Measurements from ENCODE around the gene COL27A1.
"Not testable (repeated sequence)": the region's sequence is repeated elsewhere in the genome, so short reads cannot be mapped to it uniquely, and the experiment has no call there.

Gene COL27A1

GRCh38 chr9:114322831-114323531 is 167.6 kb downstream of the COL27A1 start, which contains the start of gene ORM1:
Gene ORM1, plus strand, starts transcription at chr9:114323098. Its CDS starts 36 bp downstream, at chr9:114323134.
- not testable (repeated sequence) for H2AFZ ChIP-seq (ENCODE audit: low read length, unreplicated experiment); H3K79me2 ChIP-seq (ENCODE audit: control insufficient read depth, insufficient read depth, low read length, unreplicated experiment); H3K27me3 ChIP-seq (ENCODE audit: insufficient read depth, low read length); H3K4me1 ChIP-seq (ENCODE audit: control insufficient read depth, insufficient read depth, low read length, unreplicated experiment); H3K4me3 ChIP-seq (ENCODE audit: low read depth, low read length); H3K36me3 ChIP-seq (ENCODE audit: insufficient read depth, low read length)
- peak within 1 kb of the TSS; percentile 12; the same call in 1 of the 2 replicates for H3K27ac ChIP-seq (ENCODE audit: low read depth, low read length)

GRCh38 chr9:114323849-114324248 is 168.5 kb downstream of the COL27A1 start:
- H3K4me1 ChIP-seq (ENCODE audit: control insufficient read depth, insufficient read depth, low read length, unreplicated experiment): not testable (repeated sequence)

GRCh38 chr9:114324492-114324891 is 169.2 kb downstream of the COL27A1 start:
- Histone ChIP-seq H3K36me3 (ENCODE audit: insufficient read depth, low read length) (no peaks in the 10 kb centered on the region), H3K4me3 (ENCODE audit: low read depth, low read length) (no peak overlapping the region), H3K27me3 (ENCODE audit: insufficient read depth, low read length) (no peaks in the 10 kb centered on the region), H3K4me1 (ENCODE audit: control insufficient read depth, insufficient read depth, low read length, unreplicated experiment) (peaks cover 9% of the 10 kb centered on the region), H2AFZ (ENCODE audit: low read length, unreplicated experiment) (no peak overlapping the region), H3K79me2 (ENCODE audit: control insufficient read depth, insufficient read depth, low read length, unreplicated experiment) (no peaks in the 10 kb centered on the region), H3K27ac (ENCODE audit: low read depth, low read length) (no peak overlapping the region)

More at GRCh38 chr9:114323849-114324248, 168.5 kb downstream of the COL27A1 start:
- H3K27ac ChIP-seq (ENCODE audit: low read depth, low read length); H3K27me3 ChIP-seq (ENCODE audit: insufficient read depth, low read length); H2AFZ ChIP-seq (ENCODE audit: low read length, unreplicated experiment); H3K79me2 ChIP-seq (ENCODE audit: control insufficient read depth, insufficient read depth, low read length, unreplicated experiment); H3K36me3 ChIP-seq (ENCODE audit: insufficient read depth, low read length); H3K4me3 ChIP-seq (ENCODE audit: low read depth, low read length): not testable (repeated sequence)

- H3K4me1 ChIP-seq (ENCODE audit: control insufficient read depth, insufficient read depth, low read length, unreplicated experiment); H3K27ac ChIP-seq (ENCODE audit: low read depth, low read length); H3K27me3 ChIP-seq (ENCODE audit: insufficient read depth, low read length); H3K36me3 ChIP-seq (ENCODE audit: insufficient read depth, low read length); H3K4me3 ChIP-seq (ENCODE audit: low read depth, low read length); H2AFZ ChIP-seq (ENCODE audit: low read length, unreplicated experiment); H3K79me2 ChIP-seq (ENCODE audit: control insufficient read depth, insufficient read depth, low read length, unreplicated experiment): not testable (repeated sequence)
These were observed 169.6 kb downstream of the COL27A1 start for GRCh38 chr9:114324965-114325364.

- H3K4me1 ChIP-seq (ENCODE audit: control insufficient read depth, insufficient read depth, low read length, unreplicated experiment); H3K27ac ChIP-seq (ENCODE audit: low read depth, low read length); H3K27me3 ChIP-seq (ENCODE audit: insufficient read depth, low read length); H3K79me2 ChIP-seq (ENCODE audit: control insufficient read depth, insufficient read depth, low read length, unreplicated experiment); H2AFZ ChIP-seq (ENCODE audit: low read length, unreplicated experiment); H3K4me3 ChIP-seq (ENCODE audit: low read depth, low read length); H3K36me3 ChIP-seq (ENCODE audit: insufficient read depth, low read length): not testable (repeated sequence)
These were observed 170.4 kb downstream of the COL27A1 start for GRCh38 chr9:114325684-114326254.

- Histone ChIP-seq H3K27ac (ENCODE audit: low read depth, low read length) (no peak overlapping the region), H2AFZ (ENCODE audit: low read length, unreplicated experiment) (no peak overlapping the region)
These were observed 172.4 kb downstream of the COL27A1 start for GRCh38 chr9:114327749-114328148.

GRCh38 chr9:114328357-114328820 is 173.1 kb downstream of the COL27A1 start:
- H3K27me3 ChIP-seq (ENCODE audit: insufficient read depth, low read length); H3K27ac ChIP-seq (ENCODE audit: low read depth, low read length); H3K36me3 ChIP-seq (ENCODE audit: insufficient read depth, low read length); H2AFZ ChIP-seq (ENCODE audit: low read length, unreplicated experiment); H3K4me3 ChIP-seq (ENCODE audit: low read depth, low read length); H3K4me1 ChIP-seq (ENCODE audit: control insufficient read depth, insufficient read depth, low read length, unreplicated experiment); H3K79me2 ChIP-seq (ENCODE audit: control insufficient read depth, insufficient read depth, low read length, unreplicated experiment): not testable (repeated sequence)

More at GRCh38 chr9:114327749-114328148, 172.4 kb downstream of the COL27A1 start:
- no peak overlapping the region for H3K4me3 ChIP-seq (ENCODE audit: low read depth, low read length)
- H3K27me3 ChIP-seq (ENCODE audit: insufficient read depth, low read length): no peaks in the 10 kb centered on the region
- no peaks in the 10 kb centered on the region for H3K4me1 ChIP-seq (ENCODE audit: control insufficient read depth, insufficient read depth, low read length, unreplicated experiment)
- no peaks in the 10 kb centered on the region for H3K79me2 ChIP-seq (ENCODE audit: control insufficient read depth, insufficient read depth, low read length, unreplicated experiment)
- H3K36me3 ChIP-seq (ENCODE audit: insufficient read depth, low read length): no peaks in the 10 kb centered on the region

GRCh38 chr9:114328937-114329624 is 173.7 kb downstream of the COL27A1 start:
- not testable (repeated sequence) for H3K79me2 ChIP-seq (ENCODE audit: control insufficient read depth, insufficient read depth, low read length, unreplicated experiment)

GRCh38 chr9:114329625-114330022 is 174.3 kb downstream of the COL27A1 start, which contains the start of gene ORM2:
Gene ORM2, plus strand, starts transcription at chr9:114329869. Its CDS starts 36 bp downstream, at chr9:114329905.
- not testable (repeated sequence) for H3K27me3 ChIP-seq (ENCODE audit: insufficient read depth, low read length); H3K27ac ChIP-seq (ENCODE audit: low read depth, low read length); H3K79me2 ChIP-seq (ENCODE audit: control insufficient read depth, insufficient read depth, low read length, unreplicated experiment); H2AFZ ChIP-seq (ENCODE audit: low read length, unreplicated experiment); H3K36me3 ChIP-seq (ENCODE audit: insufficient read depth, low read length); H3K4me1 ChIP-seq (ENCODE audit: control insufficient read depth, insufficient read depth, low read length, unreplicated experiment); H3K4me3 ChIP-seq (ENCODE audit: low read depth, low read length)

More at GRCh38 chr9:114328937-114329624, 173.7 kb downstream of the COL27A1 start:
- H3K4me1 ChIP-seq (ENCODE audit: control insufficient read depth, insufficient read depth, low read length, unreplicated experiment); H3K27me3 ChIP-seq (ENCODE audit: insufficient read depth, low read length); H3K27ac ChIP-seq (ENCODE audit: low read depth, low read length); H2AFZ ChIP-seq (ENCODE audit: low read length, unreplicated experiment); H3K4me3 ChIP-seq (ENCODE audit: low read depth, low read length); H3K36me3 ChIP-seq (ENCODE audit: insufficient read depth, low read length): not testable (repeated sequence)

- Histone ChIP-seq H2AFZ (ENCODE audit: low read length, unreplicated experiment) (no peak overlapping the region), H3K4me3 (ENCODE audit: low read depth, low read length) (no peak overlapping the region), H3K4me1 (ENCODE audit: control insufficient read depth, insufficient read depth, low read length, unreplicated experiment) (no peaks in the 10 kb centered on the region), H3K27ac (ENCODE audit: low read depth, low read length) (no peak overlapping the region), H3K79me2 (ENCODE audit: control insufficient read depth, insufficient read depth, low read length, unreplicated experiment) (no peaks in the 10 kb centered on the region), H3K36me3 (ENCODE audit: insufficient read depth, low read length) (no peaks in the 10 kb centered on the region), H3K27me3 (ENCODE audit: insufficient read depth, low read length) (no peaks in the 10 kb centered on the region)
These were observed 175.3 kb downstream of the COL27A1 start for GRCh38 chr9:114330636-114331035.

Measured in ACC112 (cell line).